K562 treated with DMSO at 1 percent for 4 hours (cell line): ENCODE results near the gene RAPGEF3. TPM values are rescaled to one million over a fixed set of nuclear protein-coding genes. Genes with fewer than 3 reads are reported as not detected.

Experiments
- total RNA-seq: library from RNA; unstranded; fragments of 300-600 nt; gene quantifications from 2 replicates; pipeline ENCODE4 v1.2.3, GENCODE V29; 2022; ENCODE audit not compliant: insufficient read depth

RAPGEF3 gene, protein sequence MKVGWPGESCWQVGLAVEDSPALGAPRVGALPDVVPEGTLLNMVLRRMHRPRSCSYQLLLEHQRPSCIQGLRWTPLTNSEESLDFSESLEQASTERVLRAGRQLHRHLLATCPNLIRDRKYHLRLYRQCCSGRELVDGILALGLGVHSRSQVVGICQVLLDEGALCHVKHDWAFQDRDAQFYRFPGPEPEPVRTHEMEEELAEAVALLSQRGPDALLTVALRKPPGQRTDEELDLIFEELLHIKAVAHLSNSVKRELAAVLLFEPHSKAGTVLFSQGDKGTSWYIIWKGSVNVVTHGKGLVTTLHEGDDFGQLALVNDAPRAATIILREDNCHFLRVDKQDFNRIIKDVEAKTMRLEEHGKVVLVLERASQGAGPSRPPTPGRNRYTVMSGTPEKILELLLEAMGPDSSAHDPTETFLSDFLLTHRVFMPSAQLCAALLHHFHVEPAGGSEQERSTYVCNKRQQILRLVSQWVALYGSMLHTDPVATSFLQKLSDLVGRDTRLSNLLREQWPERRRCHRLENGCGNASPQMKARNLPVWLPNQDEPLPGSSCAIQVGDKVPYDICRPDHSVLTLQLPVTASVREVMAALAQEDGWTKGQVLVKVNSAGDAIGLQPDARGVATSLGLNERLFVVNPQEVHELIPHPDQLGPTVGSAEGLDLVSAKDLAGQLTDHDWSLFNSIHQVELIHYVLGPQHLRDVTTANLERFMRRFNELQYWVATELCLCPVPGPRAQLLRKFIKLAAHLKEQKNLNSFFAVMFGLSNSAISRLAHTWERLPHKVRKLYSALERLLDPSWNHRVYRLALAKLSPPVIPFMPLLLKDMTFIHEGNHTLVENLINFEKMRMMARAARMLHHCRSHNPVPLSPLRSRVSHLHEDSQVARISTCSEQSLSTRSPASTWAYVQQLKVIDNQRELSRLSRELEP
- total RNA-seq: 1.3 and 1.5 TPM in 2 replicates

GRCh38 chr12:47758834-47759690 lies at the start of gene RAPGEF3:
Gene RAPGEF3 (minus strand): TSS chr12:47758880. CDS start chr12:47758556, 324 bp downstream.

DNA sequence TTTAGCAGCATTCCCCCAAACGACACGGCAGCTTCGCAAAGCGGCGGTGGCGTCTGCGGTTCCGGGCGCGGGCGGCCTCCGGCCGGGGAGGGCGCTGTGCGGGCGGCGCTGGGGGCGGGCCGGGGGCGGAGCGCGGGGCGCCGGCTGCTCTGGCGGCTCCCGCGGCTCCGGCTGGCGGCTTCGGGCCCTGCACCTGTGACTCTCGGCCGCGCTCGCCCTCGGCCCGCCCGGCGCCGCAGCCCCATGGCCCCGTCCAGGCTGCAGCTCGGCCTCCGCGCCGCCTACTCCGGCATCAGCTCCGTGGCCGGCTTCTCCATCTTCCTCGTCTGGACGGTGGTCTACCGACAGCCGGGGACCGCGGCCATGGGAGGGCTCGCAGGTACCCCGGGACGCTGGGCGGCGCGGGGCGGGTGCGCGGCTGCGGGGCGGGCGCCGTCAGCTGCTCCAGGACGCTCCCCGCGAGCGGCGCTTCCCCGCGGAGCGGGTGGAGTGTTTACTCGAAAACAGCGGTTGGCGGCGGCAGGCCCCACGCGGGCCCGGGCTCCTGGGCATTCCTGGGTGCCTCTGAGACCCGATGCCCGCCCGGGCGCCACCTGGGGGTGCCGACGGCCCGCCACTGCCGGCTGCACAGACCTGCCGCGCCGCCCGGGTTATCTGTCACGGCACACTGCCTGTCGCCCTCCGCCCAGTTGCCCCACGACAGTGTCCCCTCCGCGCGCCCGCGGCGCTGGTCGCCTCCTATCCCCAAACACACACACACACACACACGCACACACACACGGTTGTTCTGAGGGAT lies 14.6 kb upstream of the RAPGEF3 start, which contains the start of gene SLC48A1:
TSS of gene SLC48A1 (plus strand) at position 177 of the 796 bp plus-strand sequence. CDS start at position 244, 67 bp downstream.

GRCh38 chr12:47725091-47725772 lies 33.4 kb downstream of the RAPGEF3 start, which contains the start of gene ENDOU:
Gene ENDOU (minus strand): TSS chr12:47725490. CDS start chr12:47725413, 77 bp downstream.

GRCh38 chr12:47705566-47706425 lies 52.9 kb downstream of the RAPGEF3 start, which contains the start of gene RPAP3:
Gene RPAP3 (minus strand): TSS chr12:47706030. CDS start chr12:47702840, 3,190 bp downstream.

Other genes with a start within 250 kb of the RAPGEF3 start
- gene RPAP3, start 52.9 kb downstream of the RAPGEF3 start, total RNA-seq: 32.0 and 32.4 TPM in 2 replicates
- not detected in 2 replicates for gene ENDOU, start 33.4 kb downstream of the RAPGEF3 start, total RNA-seq
- 41.8 and 59.1 TPM in 2 replicates for gene SLC48A1, start 14.4 kb upstream of the RAPGEF3 start, total RNA-seq
- gene HDAC7, start 61.0 kb upstream of the RAPGEF3 start, total RNA-seq: 38.0 and 44.7 TPM in 2 replicates
- gene VDR, start 146.1 kb upstream of the RAPGEF3 start, total RNA-seq: 2.5 and 3.6 TPM in 2 replicates
- gene TMEM106C, start 204.7 kb upstream of the RAPGEF3 start, total RNA-seq: 89.3 and 92.9 TPM in 2 replicates
- not detected in 2 replicates for gene COL2A1, start 245.6 kb upstream of the RAPGEF3 start, total RNA-seq